ENCODE data around the gene TC2N.

DNA sequence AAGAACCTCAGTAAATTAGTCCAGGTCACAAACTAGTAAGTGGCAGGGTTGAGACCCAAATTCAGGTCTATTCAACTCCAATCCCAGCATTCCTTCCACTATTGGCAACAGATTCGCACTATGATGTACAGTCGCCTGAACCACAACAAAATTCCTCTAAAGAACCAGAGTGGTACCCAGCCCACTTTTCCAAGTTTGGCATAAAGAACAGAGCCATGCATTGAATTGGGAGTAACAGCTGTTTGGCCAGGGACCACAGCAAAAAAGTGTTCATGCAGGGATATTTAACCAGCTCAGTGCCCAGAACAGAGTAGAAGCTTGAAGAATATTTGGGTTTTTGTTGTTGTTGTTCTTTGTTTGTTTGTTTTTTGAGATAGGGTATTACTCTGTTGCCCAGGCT lies 9.7 kb downstream of the TC2N start:
- TF ChIP-seq POLR2A (IDR thresholded peaks at IDR 0.05; ENCODE audit: low read depth, low read length) (no peak), POLR2AphosphoS5 (IDR thresholded peaks at IDR 0.05; ENCODE audit: low read depth, low read length) (no peak), TAF1 (IDR thresholded peaks at IDR 0.05; ENCODE audit: low read depth, low read length) (no peak), POU2F2 (IDR thresholded peaks at IDR 0.05; ENCODE audit: low read depth, low read length) (no peak)

Measured in GM12891 (cell line).